NB4 (cell line): ENCODE data around the gene LCTL.

ENCODE experiments used
- CTCF ChIP-seq: IDR thresholded peaks from one replicate; pipeline ENCODE4 v1.5.1; 2012; ENCODE audit warnings: low read depth, low read length
- MAX ChIP-seq: IDR thresholded peaks from 2 replicates; pipeline ENCODE4 v1.6.1; 2011; ENCODE audit warnings: low read depth, low read length
- MYC ChIP-seq: IDR thresholded peaks from 2 replicates; pipeline ENCODE4 v1.6.1; 2011; ENCODE audit warnings: low read depth, low read length
- POLR2A ChIP-seq: IDR thresholded peaks from 2 replicates; pipeline ENCODE4 v1.6.1; 2011; ENCODE audit warnings: mild to moderate bottlenecking; ENCODE audit not compliant: insufficient read length; ENCODE audit errors: extremely low read depth

- TF ChIP-seq CTCF (no peak), POLR2A (no peak), MAX (no peak), MYC (no peak)
Measured at GRCh38 chr15:66592505-66593218, 26.9 kb upstream of the LCTL start.
